Limb (tissue), 2 donors: ENCODE measurements around the gene GRK3.
A peak's percentile ranks its signal among the peaks of the same experiment; 100 is the strongest.
"Not testable (repeated sequence)": the region's sequence is repeated elsewhere in the genome, so short reads cannot be mapped to it uniquely, and the experiment has no call there.

Experiments used
- DNase-seq, 2 donors: peaks; one replicate each; pipeline ENCODE4 v3.0.0-alpha.2; 2016; ENCODE audit errors: extremely low spot score in 2 of 2

Gene GRK3

GRCh38 chr22:25551396-25551795 lies 13.1 kb upstream of the GRK3 start:
- DNase-seq, result no peak

DNA sequence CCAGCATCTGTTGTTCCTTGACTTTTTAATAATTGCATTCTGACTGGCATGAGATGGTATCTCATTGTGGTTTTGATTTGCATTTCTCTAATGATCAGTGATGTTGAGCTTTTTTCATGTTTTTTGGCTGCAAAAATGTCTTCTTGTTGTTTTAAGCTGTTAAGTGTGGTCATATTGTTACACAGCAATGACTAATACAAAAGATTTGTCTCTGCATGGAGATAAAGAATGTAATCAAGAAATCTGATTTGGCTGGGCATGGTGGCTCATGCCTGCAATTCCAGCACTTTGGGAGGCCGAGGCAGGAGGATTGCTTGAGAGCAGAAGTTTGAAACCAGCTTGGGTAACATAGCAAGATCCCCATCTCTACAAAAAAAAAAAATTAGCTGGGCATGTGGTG lies 12.1 kb upstream of the GRK3 start:
- not testable (repeated sequence) for DNase-seq

- no peak for DNase-seq
These were observed 11.3 kb upstream of the GRK3 start for GRCh38 chr22:25553131-25553530.

GRCh38 chr22:25554238-25554671 lies 10.2 kb upstream of the GRK3 start:
- no peak for DNase-seq

DNA sequence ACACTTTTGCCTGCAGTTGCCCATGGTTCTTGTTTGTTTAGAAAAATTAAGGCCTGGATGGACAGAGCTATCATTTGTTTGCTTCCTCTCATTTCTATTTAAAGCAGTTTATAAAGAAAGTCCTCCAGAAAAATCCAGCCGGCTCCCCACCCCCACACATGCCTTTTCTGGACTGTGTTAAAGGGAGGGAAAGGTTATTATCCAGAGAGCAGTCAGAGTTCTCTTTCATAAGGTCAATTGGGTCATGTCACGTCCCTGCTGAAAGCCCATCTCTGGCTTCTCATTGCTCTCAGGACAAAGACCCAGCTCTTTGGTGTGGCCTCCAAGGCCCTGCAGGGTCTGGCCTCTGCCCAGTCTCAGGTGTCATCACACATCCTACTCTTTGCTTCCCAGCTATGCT lies 9.8 kb upstream of the GRK3 start:
- no peak for DNase-seq

DNA sequence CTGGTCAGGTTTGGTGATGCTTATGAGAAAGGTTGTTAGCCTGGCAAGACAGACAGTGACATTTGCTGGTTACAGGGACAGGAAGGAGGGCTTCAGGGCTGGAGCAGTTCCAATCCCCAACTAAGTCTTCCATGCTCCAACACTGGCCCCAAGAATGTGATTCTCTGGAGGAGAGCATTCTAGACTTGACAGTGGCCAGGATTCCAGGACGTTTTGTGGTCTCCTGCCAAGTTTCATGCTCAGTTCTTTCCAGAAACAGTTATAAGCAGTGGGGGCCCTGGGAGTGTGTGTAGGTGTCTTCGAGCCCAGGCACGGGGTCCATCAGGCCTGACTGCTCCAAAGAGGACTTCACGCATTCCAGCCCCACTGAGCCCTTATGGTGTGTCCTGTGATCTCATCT lies 8.9 kb upstream of the GRK3 start:
- peak; percentile 32 to 41 for DNase-seq

DNA sequence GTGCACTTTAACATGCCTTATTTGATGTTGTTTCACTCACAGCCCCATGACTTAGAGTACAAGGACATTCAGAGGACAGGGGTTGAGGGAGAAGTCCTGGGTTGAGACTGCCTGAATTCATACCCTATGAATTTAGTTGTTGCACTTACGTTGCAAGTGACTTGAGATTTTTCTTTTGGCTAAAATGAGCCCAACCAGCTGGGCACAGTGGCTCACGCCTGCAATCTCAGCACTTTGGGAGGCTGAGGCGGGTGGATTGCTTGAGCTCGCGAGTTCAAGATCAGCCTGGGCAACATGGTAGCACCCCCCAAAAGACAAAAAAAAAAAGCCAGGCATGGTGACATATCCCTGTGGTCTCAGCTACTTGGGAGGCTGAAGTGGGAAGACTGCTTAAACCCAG lies 7.3 kb upstream of the GRK3 start:
- no peak for DNase-seq

DNA sequence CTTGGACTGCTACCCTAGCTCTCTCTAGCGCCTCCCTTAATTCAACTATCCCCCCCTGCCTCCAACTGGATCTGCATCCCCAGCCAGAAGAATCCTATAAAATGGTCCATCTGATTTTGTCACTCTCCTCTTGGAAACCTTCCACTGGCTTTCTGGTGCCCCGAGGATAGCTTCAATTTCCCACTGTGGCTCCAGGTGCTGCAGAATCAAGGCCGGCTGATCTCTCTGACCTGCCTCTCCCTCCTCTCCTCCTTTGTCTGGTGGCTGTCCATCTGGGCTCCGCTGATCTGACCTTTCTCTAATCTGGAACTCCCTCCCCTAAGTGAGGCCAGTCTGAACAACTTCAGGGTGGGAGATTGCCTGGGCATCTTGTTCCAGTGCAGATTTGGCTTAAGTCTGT lies 6.1 kb upstream of the GRK3 start:
- no peak for DNase-seq

GRCh38 chr22:25559910-25560309 lies 4.6 kb upstream of the GRK3 start:
- not testable (repeated sequence) for DNase-seq

DNA sequence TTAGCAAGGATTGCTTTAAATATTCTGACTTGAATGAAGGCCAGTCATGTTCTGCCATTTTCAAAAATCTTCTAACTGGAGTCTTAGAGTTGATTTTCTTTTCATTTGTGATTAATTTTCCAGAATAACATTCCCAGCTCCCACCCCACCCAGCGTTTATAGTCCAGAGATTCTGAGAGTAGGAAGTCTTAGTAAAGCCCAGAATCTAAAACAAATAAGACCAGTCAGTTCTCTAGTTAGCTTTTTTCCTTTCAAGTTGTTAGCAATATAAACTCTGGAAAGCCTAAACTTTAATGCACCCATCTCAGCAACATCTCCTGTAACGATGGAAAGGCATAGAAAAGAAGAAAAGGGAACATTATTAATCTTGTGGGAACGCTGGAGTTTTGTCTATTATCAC lies 3.3 kb upstream of the GRK3 start:
- DNase-seq, result not testable (repeated sequence)

- DNase-seq, result not testable (repeated sequence)
These were observed 2.5 kb upstream of the GRK3 start for GRCh38 chr22:25561927-25562326.

GRCh38 chr22:25562966-25563760 lies 1.3 kb upstream of the GRK3 start:
- DNase-seq, result not testable (repeated sequence)

DNA sequence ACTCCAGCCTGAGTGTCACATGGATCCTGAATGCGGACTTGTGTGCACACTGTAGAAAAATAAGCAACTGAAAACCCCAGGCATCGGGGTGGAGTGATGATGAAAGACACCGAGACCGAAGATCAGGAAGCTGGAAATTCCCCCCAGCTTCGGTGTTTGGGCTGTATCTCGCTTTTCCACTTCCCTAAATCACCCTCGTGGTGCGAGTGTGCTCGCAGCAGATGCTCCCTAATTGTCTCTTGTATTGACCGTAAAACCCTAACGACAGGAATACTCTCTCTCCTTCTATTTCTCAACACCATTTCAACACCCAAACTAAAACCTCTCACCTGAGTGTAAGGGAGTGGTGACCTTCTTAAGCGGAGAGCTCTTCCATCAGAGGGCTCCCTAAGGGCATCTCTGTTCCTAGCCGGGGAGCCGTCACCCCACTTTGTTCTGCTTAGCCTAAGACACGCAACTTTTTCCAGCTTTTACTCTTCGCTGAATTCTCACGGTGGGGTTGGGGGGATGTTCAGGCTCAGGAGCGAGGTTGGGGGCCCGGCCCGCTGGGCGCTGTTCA lies 635 bp upstream of the GRK3 start:
- peak in 1 of 2 donors; percentile 35 for DNase-seq

GRCh38 chr22:25564979-25565677 lies 653 bp downstream of the GRK3 start:
- no peak for DNase-seq

DNA sequence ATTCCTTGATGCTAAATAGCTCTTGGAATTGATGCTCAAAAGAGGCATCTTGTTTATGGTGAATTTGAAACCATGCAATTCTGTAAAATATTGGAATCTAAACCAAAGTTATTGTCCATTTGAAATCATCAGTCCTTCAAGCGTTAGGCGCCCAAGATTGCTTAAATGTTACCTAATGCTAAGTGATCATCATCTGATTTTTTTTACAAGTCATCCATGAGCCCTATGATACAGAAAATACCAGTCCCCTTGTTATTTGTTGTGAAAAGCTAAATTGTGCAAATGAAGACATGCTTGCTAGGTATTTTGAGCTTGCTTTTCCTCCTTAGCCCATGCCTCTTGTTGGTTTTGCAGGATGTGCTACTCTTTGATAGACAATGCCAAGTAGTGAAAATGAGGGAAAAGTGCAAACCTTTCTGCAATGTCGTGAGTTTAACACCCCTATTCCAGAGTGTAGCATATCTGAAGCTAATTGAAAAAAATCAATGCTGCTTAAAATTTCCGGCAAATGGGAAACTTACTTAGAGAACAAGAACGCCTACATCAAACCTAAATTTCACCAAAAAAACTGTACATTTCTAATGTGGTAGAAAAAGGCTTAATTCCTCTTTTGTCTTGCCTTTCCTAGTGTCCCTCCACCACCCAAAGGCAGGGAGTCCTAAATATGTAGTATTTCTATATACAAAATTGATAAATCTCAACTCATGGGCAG lies 1.9 kb downstream of the GRK3 start:
- DNase-seq, result no peak

DNA sequence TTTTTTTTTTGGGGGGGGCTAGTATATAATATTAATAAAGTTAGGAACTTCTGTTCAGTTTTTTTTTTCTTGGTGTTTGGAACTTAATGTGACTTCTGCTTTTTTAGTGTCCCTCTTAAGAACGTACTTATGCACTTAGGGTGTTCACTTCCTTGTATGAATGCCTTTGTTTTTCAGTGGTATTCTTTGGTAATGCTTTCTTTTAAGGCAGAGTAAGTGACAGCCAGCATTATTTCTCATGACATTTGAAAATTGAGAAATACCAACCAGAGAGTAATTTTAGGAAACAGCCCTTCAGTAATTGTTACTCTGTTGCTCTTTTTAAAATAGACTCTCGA lies 2.4 kb downstream of the GRK3 start:
- no peak for DNase-seq

DNA sequence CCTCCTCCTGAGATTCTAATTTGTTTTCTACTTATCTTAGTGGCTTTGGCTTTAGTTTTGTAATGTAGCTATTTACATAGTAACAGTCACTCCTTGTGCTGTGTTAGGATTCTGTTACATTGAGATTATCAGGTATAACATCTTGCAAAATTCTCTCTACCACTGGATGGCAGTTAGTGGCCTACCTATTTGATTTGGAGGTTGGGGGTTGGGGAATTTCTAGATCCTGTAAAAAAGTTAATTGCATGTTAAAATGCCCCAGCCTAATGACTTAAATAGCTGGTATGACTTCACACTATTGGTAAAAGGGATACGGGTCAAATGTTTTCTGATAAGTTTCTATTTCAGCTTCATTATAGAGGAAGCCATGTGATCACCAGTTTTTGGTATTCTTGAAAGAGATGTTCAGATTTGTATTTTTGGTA lies 2.8 kb downstream of the GRK3 start:
- no peak for DNase-seq

DNA sequence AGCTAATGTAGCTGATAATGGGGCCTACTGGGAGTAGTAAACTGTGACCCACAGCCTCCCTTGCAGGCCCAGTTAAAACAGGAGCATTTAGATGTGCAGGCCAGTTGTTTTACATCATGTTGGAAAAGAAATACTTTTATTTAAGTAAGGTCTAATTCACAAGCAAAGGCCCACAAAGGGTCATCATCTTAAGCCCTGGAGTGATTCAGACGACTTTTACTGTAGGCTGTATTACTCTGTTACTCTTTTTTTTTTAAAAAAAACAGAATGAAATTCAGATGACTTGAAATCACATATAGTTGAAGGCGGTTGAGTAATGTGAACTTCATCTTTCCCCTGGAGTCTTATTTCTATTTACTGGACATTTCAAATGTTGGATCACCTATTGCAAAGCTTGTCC lies 3.6 kb downstream of the GRK3 start:
- not testable (repeated sequence) for DNase-seq

DNA sequence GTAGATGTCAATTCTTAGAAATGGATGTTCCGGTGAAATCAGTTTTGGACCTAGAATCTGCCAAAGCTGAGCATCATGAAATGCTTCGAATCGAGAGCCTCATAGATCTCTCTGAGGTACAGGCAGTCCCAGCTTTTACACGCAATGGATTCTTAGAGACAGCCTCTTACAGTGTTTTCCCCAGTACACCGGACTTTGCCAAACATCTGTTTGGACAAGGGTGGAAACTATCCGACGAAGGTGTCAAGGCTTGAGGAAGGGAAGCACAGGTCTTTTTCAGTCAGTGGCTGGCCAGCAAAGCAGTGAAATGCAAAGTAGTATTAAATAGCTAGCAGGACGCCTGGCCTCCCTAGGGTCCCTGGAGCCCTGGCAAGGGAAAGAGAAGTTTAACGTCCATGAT lies 4.9 kb downstream of the GRK3 start:
- peak in 1 of 2 donors; percentile 49 for DNase-seq

DNA sequence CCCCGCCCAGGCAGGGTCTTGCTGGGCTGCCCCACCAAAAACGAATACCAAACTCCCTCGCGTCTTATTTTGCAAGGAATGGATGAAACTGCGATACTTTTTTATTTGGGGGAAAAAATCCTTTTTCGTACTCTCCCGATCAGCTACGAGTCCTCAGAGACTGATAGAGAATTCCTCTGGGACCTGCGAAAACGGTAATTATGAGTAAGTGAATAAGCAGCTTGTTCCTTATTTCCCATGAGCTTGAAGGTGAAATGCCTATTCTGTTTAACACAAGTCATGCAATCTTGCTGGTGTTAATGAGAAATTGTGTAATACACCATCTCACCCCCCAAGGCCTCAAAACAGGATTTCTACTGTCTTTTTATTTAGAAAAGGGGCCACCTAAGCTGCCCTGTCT lies 5.5 kb downstream of the GRK3 start:
- no peak for DNase-seq

GRCh38 chr22:25570486-25570885 lies 6.0 kb downstream of the GRK3 start:
- DNase-seq, result no peak
